ENCODE results near the gene CADPS2. TPM values are rescaled to one million over a fixed set of nuclear protein-coding genes. Genes with fewer than 3 reads are reported as not detected.
"Not testable (repeated sequence)": the region's sequence is repeated elsewhere in the genome, so short reads cannot be mapped to it uniquely, and the experiment has no call there.

CADPS2 gene
- polyA plus RNA-seq, 4 donors, result 38.1 to 59.8 (median 52.9) TPM

GRCh38 chr7:122858320-122858719, 27.9 kb downstream of the CADPS2 start:
- no peak for DNase-seq (ENCODE audit: low read depth in 4 of 4, low spot score in 3 of 4)

DNA sequence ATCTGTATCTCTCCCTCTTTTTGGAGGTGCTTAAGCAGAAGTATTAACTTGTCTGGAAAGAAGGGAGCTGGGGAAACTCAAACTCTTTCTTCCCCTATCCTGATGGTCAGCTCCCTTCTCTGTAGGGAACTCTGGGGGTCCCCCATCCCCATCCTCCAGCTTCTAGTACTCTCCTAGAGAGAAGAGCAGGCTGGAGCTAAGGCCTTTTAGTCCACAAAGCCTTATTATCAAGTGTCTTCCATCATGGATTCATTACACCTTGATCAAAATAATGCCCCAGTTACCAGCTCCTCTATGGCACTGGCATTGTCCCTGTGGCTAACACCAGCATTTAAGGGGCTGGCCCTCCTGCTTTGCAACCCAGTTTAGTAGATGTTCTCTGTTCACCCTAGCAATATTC, 35.7 kb downstream of the CADPS2 start:
- DNase-seq (ENCODE audit: low read depth in 4 of 4, low spot score in 3 of 4), result no peak

- no peak for DNase-seq (ENCODE audit: low read depth in 4 of 4, low spot score in 3 of 4)
Measured at GRCh38 chr7:122849957-122850328, 36.3 kb downstream of the CADPS2 start.

DNA sequence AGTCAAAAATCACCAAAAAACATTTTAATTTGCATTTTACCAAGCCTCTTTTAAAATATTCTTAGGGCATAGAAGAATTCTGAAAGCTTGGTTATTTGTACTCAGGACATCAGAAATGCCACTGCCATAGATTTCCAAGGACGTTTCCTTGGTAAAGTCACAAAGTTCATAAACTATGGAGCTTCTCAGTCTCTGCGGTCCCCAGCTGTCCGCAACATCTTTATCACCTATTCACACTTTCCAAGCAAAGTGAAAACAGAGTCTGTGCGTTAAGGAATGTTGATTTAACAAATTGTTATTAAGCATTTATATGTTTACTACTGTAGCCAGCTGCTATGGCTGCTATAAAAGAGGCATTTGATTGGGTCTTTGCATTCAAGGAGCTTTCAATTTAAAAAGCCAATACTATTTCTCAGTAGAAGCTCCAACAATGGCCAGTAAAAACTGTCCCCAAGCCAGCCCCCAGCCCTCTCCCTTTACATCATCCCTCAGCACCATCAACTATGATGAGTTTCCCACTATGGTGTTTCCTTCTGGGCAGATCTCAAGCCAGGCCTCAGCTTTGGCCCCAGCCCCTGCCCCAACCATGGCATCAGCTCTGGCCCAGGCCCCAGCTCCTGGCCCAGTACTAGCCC, 36.8 kb downstream of the CADPS2 start:
- no peak for DNase-seq (ENCODE audit: low read depth in 4 of 4, low spot score in 3 of 4)

DNA sequence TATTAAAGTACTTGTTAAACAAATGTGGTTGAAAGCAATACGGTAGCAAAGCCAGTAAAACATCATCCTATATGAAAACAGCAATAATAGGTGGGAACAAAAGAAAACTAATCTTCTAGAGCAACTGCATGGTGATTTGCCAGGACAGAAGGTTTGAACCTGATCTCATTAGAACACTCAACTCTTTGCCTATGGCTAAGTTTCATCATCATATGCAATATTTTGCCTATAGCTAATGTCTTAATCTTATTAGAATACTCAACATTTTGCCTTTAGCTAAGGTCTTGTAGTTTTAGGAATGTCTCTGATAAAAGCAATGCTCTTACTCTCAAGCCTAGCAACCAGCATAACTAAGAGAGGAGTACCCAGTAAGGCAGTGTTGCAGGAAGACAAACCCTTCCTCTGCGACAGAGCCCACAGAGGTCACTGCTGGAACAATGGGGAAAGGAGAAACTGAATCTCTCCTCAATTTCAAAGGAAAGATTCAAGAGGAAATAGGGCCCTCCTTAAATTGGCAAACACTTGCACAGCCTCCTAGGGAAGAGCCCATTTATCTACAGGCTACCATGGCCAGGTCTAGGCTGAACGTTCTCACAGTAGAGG, 38.3 kb downstream of the CADPS2 start:
- no peak for DNase-seq (ENCODE audit: low read depth in 4 of 4, low spot score in 3 of 4)

DNA sequence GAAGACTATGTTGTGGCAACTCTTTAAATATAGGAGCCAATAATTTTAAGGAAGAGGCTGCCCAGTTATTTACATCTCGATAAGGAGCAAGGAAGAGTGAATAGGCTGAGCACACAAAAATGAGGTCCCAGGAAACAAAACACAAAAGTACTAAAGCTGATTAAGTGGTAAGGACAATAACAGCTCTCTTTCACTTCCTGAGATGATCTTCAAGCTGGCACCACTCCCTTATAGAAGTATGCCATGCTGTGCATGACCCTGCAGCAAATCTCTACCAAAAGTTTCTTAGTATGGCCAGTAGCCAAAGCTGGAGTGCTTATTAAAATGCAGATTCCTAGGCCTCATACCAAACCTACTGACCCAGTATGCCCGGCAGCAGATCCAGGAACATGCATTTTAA, 39.7 kb downstream of the CADPS2 start:
- DNase-seq (ENCODE audit: low read depth in 4 of 4, low spot score in 3 of 4), result no peak

GRCh38 chr7:122845286-122845685, 41.0 kb downstream of the CADPS2 start:
- no peak for DNase-seq (ENCODE audit: low read depth in 4 of 4, low spot score in 3 of 4)

DNA sequence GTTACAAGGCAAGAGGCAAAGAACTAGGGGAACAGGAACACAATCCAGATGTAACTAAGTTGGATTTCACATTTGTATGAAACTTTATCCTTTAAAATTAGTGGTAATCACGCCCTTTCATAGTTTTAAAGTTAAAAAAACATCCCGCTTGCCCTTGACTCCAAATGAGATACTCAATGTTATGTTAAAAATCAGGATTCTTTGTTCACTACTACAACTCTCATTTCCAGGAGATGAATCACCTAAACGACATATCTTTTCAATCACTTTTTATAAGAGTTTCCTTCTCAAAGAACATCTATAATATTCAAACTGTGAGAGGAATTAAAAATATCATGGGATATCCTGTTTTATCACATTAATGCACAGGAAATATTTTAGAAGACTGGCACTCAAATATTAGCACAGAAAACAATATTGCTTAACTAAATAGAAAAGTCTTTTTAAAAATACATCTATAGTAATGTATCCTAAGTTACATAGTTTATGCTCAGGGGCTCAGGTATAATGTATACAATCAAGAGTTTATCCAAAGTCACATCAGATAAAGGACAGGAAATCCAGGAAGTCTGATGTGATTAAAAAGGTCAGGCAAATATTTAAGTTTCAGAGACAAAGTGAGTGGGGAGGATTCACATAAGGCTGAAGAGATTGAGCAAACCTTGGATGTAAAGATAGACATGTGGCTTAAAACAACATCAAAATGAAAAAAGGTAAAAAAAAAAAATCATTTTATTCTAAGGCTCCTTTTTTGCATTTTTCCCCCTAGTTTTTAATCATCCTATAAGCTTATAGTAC, 41.9 kb downstream of the CADPS2 start:
- DNase-seq (ENCODE audit: low read depth in 4 of 4, low spot score in 3 of 4), result no peak

DNA sequence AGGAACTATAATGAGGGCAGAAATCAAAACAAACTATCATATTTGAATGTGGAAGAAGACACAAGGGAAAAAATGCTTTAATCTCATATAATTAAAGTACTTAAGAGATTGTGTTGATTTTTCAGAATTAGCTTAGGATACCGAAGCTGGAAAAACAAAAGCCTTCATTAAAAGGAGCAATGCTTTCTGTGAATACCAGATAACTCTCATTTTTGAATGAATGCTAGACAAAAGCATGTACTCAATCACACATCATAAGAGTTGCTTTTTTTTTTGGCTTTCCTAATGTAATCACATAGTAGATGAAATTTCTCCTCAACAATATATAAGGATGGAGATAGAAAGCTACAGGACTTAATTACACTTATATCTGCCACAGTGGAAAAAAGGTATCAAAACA, 43.3 kb downstream of the CADPS2 start:
- no peak for DNase-seq (ENCODE audit: low read depth in 4 of 4, low spot score in 3 of 4)

- not testable (repeated sequence) for DNase-seq (ENCODE audit: low read depth in 4 of 4, low spot score in 3 of 4)
Measured at GRCh38 chr7:122836286-122836685, 50.0 kb downstream of the CADPS2 start.

DNA sequence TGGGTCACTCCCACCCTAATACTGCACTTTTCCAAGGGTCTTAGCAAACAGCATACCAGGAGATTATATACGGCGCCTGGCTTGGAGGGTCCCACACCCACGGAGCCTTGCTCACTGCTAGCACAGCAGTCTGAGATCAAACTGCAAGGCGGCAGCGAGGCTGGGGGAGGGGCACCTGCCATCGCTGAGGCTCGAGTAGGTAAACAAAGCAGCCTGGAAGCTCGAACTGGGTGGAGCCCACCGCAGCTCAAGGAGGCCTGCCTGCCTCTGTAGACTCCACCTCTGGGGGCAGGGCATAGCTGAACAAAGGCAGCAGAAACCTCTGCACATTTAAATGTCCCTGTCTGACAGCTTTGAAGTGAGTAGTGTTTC, 51.7 kb downstream of the CADPS2 start:
- not testable (repeated sequence) for DNase-seq (ENCODE audit: low read depth in 4 of 4, low spot score in 3 of 4)

DNA sequence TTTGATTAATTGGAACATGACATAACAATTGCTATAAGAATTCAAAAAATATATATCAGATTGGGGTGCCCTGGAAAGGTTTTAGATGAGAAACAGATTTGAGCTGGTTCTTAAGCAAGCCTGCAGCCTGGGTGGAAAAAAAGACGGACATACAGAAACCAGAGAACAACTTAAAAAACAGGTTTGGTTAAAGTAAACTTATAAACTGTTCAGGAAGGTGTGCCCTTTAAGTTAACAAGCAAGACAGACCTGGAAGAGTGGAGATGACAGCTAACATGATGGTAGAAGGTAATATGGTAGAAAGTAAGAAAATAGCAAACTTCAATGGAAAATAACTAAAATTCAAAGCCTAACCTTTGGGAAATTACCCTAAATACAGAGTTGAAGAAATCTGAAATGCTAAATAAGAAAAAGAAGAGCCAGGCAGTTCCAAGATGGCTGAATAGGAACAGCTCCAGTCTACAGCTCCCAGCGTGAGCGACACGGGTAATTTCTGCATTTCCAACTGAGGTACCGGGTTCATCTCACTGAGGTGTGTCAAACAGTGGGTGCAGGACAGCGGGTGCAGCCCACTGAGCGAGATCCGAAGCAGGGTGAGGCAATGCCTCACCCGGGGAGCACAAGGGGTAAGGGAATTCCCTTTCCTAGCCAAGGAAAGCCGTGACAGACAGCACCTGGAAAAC, 52.2 kb downstream of the CADPS2 start:
- DNase-seq (ENCODE audit: low read depth in 4 of 4, low spot score in 3 of 4), result no peak

DNA sequence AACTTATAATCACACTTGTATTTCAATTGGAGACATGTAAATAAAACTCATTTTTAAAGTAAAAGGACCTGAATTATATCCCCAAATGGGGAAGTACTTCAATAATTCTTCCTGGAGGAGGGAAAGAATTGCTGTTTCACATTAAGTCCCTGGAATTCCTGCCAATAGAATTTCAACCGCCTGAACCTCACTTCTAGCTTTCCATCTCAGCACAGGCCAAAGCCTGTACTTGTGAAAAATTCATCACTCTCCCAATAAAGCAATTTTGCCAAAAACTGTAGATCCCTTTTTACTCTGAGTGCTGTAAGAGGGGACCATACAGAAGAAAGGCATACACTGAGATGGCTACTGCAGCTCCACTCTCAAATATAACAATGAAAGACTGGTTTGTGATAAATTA, 54.8 kb downstream of the CADPS2 start:
- no peak for DNase-seq (ENCODE audit: low read depth in 4 of 4, low spot score in 3 of 4)

DNA sequence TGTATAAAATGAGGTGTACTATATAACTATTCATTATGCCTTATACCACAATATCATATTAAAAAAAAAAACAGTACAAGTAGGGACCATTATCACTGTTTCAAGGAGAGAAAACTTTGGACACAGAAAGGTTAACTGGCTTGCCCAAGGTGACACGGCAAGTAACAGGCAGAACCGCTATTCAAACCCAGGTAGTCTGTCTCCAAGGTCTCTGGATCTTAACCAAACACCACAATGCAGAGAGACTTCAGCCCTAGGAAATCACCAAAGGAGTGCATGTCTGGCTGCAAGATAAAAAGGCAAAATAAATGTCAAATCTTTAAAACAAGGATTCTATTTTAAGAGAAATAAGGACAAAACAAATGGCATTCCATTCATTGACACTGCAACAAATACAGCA, 56.3 kb downstream of the CADPS2 start:
- DNase-seq (ENCODE audit: low read depth in 4 of 4, low spot score in 3 of 4), result no peak

- DNase-seq (ENCODE audit: low read depth in 4 of 4, low spot score in 3 of 4), result no peak
Measured at GRCh38 chr7:122827763-122828162, 58.5 kb downstream of the CADPS2 start.

DNA sequence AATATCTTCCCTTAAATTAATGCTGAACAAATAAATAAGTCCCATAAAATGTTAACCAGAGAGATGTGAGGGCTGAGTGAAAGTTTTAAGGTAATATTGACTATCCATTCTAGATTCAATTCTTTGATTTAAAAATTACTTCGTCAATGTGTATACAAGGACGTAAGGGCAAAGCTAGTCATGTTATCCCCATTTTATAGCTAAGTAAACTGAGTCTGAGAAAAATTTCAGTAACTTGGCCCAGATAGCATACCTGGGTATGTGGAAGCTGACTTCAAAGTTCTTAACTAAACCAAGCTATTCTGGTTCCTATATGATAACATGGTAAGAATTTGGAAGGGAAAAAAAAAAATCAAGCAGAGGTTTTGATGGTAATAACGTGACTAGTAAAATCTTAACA, 72.4 kb downstream of the CADPS2 start:
- no peak for DNase-seq (ENCODE audit: low read depth in 4 of 4, low spot score in 3 of 4)

DNA sequence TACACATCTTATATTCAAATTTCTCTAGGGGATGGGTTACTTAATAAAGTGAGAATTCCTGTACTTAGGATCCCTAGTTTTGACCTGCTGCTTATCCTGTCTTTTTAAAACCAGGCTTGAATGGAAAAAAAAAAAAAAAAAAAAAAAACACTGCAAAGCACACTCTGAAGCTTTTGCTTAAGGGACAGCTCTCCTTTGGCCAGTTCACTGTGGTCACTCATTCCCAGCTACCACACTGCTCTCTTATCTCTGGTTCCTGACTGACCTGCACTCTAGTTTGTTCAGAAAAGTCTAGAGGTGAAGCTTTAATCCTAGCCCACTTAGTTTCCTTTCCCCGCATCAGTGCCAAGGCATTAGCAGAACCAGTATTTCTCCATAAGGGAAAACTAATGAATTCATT, 82.4 kb downstream of the CADPS2 start:
- DNase-seq (ENCODE audit: low read depth in 4 of 4, low spot score in 3 of 4), result no peak

- DNase-seq (ENCODE audit: low read depth in 4 of 4, low spot score in 3 of 4), result no peak
Measured at GRCh38 chr7:122803323-122803722, 82.9 kb downstream of the CADPS2 start.

DNA sequence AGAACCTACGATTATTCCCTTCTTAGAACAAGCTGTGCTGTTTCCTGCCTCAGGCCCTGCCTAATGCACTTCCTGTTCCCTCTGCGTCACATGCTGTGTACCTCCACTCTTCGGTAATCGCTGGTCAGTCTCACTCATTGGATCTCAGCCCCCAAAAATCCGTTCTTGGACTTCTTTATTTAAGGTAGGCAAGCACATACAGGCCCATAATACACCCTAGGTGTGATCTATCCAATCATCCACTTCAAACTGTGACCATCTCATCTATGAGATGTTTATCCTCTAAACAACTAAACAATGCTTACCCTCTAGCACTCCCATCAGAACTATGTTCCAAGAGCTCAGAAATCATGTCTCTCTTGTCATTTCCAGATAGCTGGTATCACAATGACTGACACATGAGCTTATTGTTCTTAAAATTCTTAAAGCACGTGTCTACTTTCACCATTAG, 83.9 kb downstream of the CADPS2 start:
- no peak for DNase-seq (ENCODE audit: low read depth in 4 of 4, low spot score in 3 of 4)

DNA sequence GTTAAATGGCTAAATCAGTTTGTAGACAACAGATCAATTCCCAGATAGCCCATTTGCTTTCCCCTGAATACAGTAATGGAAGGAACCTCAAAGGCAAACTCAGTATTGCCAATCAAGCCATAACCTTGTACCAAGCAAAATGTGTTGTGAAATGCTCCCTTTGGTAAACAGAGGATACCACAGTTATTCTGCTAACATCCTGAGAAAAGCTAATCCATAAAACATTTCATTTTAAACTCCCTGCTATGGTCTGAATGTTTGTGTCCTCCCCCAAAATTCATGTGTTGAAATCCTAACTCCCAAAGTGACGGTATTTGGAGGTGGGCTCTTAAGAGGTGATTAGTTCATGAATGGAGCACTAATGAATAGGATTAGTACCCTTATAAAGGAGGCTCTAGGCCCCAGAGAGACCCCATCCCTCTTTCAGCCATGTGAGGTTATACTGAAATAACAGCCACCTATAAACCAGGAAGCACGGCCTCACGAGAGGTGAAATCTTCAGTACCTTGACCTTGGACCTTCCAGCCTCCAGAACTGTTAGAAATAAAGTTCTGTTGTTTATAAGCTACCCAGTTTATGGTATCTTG, 94.2 kb downstream of the CADPS2 start:
- no peak for DNase-seq (ENCODE audit: low read depth in 4 of 4, low spot score in 3 of 4)

DNA sequence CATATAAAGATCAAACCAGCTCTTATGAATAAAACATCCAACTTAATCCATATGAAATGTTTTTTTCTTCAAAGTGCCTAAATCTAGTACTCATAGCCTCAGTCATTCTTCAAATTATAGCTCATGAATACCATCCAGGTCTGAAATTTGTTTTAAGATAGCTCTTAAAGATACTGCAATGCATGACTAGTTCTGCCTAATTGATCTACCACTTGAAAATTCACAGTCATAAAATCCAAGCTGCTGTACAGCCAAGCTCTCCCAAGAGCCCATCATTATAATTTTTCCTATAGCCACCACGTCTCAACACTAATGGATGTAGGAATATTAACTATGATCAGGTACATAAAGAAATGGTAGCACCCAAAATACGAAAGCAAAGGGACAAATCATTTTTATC, 95.7 kb downstream of the CADPS2 start:
- no peak for DNase-seq (ENCODE audit: low read depth in 4 of 4, low spot score in 3 of 4)
